ENCODE measurements around the gene RETREG3.
"Not testable (repeated sequence)": the region's sequence is repeated elsewhere in the genome, so short reads cannot be mapped to it uniquely, and the experiment has no call there.

The RETREG3 gene

GRCh38 chr17:42568341-42569111, 40.6 kb downstream of the RETREG3 start:
- DNase-seq = no peak

GRCh38 chr17:42566883-42567573, 42.1 kb downstream of the RETREG3 start, which contains the start of gene MLX:
Gene MLX (plus strand): TSS chr17:42567100. CDS start chr17:42567125, 25 bp downstream.
- peak; percentile 83 for DNase-seq

- no peak for DNase-seq
Observed at GRCh38 chr17:42566215-42566882, 42.8 kb downstream of the RETREG3 start.

- DNase-seq = no peak
Observed at GRCh38 chr17:42565523-42566214, 43.5 kb downstream of the RETREG3 start.

GRCh38 chr17:42564815-42565522, 44.2 kb downstream of the RETREG3 start:
- no peak for DNase-seq

- DNase-seq = no peak
Observed at GRCh38 chr17:42563950-42564349, 45.2 kb downstream of the RETREG3 start.

GRCh38 chr17:42563543-42563942, 45.6 kb downstream of the RETREG3 start:
- DNase-seq = no peak

- no peak for DNase-seq
Observed at GRCh38 chr17:42563143-42563509, 46.0 kb downstream of the RETREG3 start.

GRCh38 chr17:42562388-42563142, 46.6 kb downstream of the RETREG3 start:
- no peak for DNase-seq

GRCh38 chr17:42561897-42562387, 47.2 kb downstream of the RETREG3 start, which contains the start of gene COASY:
Gene COASY (plus strand): TSS chr17:42562148. CDS start chr17:42562623, 475 bp downstream.
- peak; percentile 97 for DNase-seq

- DNase-seq = no peak
Observed at GRCh38 chr17:42560246-42560645, 48.9 kb downstream of the RETREG3 start.

GRCh38 chr17:42559075-42559474, 50.1 kb downstream of the RETREG3 start:
- DNase-seq = no peak

- not testable (repeated sequence) for DNase-seq
Observed at GRCh38 chr17:42555961-42556617, 53.1 kb downstream of the RETREG3 start.

- DNase-seq = no peak
Observed at GRCh38 chr17:42555122-42555622, 54.0 kb downstream of the RETREG3 start.

GRCh38 chr17:42554250-42555121, 54.7 kb downstream of the RETREG3 start:
- peak; percentile 60 for DNase-seq

- DNase-seq = no peak
Observed at GRCh38 chr17:42553866-42554249, 55.3 kb downstream of the RETREG3 start.

- no peak for DNase-seq
Observed at GRCh38 chr17:42553161-42553818, 55.9 kb downstream of the RETREG3 start.

- not testable (repeated sequence) for DNase-seq
Observed at GRCh38 chr17:42552736-42553135, 56.4 kb downstream of the RETREG3 start, which contains the start of gene HSD17B1. Gene HSD17B1 (plus strand): TSS chr17:42552923. CDS start chr17:42552934, 11 bp downstream.

Measured in NCI-H1694 (cell line).